GM04504 (cell line): ENCODE data around the gene ENTPD1.
A peak's percentile ranks its signal among the peaks of the same experiment; 100 is the strongest.
"Not testable (repeated sequence)": the region's sequence is repeated elsewhere in the genome, so short reads cannot be mapped to it uniquely, and the experiment has no call there.

Experiments used
- DNase-seq: peaks from one replicate; pipeline ENCODE4 v3.0.0-alpha.2; 2012; ENCODE audit warnings: low read depth

ENTPD1 gene

DNA sequence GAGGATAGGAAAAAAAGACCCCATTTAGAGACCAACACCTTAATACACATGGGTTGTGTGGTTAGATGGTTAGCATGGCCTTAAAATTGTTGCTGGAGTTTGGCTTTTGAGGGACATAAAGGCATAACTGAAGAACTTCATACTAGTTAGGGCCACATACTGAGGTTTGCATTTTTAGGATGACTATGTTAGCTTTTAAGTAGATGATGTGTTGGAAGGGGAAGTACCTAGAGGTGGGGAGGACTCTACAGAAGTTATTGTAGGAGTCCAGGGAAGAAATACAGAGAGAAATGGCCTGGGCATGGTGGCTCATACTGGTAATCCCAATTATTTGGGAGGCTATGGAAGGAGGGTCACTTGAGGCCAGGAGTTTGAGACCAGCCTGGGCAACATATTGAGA is 40.5 kb downstream of the ENTPD1 start:
- no peak for DNase-seq

- no peak for DNase-seq
Measured at GRCh38 chr10:95798096-95798855, 42.3 kb downstream of the ENTPD1 start.

GRCh38 chr10:95800286-95800685 is 44.3 kb downstream of the ENTPD1 start:
- DNase-seq = not testable (repeated sequence)

GRCh38 chr10:95806687-95807380 is 50.9 kb downstream of the ENTPD1 start:
- not testable (repeated sequence) for DNase-seq

- DNase-seq = not testable (repeated sequence)
Measured at GRCh38 chr10:95808705-95809308, 52.8 kb downstream of the ENTPD1 start.

GRCh38 chr10:95809370-95810197 is 53.6 kb downstream of the ENTPD1 start:
- DNase-seq = no peak

DNA sequence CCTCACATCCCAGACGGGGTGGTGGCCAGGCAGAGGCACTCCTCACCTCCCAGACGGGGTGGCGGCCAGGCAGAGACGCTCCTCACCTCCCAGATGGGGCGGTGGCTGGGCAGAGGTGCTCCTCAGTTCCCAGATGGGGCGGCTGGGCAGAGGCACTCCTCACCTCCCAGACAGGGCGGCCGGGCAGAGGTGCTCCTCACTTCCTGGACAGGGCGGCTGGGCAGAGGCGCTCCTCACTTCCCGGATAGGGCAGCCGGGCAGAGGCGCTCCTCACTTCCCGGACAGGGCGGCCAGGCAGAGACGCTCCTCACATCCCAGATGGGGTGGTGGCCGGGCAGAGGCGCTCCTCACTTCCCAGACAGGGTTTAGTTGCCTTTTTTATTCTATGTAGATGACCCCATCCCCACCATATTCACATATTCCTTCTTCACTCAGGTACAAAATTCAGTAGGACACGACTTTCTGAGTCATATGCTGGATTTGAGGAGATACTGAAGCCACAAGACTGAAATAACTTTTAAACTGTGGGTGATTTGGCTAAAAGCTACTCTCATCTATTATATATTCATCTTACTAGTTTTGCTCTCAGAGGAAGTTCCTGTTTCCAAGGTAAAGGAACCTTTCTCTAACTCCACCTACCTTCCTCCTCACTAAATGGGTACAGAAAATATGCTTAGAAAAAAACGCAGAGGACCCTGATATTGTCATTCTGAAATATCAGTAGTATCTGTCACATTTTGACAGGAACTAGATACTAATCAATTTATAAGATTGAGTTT is 54.4 kb downstream of the ENTPD1 start:
- no peak for DNase-seq

GRCh38 chr10:95813054-95813685 is 57.2 kb downstream of the ENTPD1 start:
- DNase-seq = no peak

DNA sequence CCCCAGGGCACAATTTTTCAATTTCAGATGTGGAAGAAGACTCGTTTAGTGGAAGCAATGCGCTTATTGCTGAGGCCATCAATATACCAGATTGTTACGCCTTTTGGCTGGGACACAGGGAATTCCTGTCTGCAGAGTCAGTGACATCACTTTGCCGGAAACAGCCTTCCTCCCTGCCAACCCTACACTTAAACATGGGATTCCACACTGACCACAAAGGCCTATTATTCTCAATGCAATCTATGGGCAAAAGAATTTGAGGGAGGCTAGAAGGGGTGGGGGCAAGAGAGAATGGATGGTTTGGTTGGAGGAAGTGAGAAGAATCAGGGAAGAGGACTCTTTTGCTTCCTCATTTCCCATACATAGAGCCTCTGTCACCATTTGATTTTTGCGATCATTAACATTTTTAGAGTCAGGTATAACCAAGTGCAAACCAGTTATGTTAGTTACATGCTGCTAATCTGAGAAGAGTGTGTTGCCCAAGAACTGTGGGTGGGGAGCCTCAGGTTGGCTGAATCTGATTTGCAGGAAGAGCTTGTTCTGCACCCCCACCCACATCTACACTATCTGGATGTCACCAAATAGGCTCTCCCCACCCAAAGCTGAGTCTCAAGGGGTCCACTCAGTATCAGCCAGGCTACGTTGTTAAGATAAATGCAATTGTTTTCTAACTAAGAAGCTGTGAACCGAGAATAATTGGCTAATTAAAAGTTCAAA is 58.2 kb downstream of the ENTPD1 start:
- peak; percentile 43 for DNase-seq

- no peak for DNase-seq
Measured at GRCh38 chr10:95815133-95815532, 59.2 kb downstream of the ENTPD1 start.

DNA sequence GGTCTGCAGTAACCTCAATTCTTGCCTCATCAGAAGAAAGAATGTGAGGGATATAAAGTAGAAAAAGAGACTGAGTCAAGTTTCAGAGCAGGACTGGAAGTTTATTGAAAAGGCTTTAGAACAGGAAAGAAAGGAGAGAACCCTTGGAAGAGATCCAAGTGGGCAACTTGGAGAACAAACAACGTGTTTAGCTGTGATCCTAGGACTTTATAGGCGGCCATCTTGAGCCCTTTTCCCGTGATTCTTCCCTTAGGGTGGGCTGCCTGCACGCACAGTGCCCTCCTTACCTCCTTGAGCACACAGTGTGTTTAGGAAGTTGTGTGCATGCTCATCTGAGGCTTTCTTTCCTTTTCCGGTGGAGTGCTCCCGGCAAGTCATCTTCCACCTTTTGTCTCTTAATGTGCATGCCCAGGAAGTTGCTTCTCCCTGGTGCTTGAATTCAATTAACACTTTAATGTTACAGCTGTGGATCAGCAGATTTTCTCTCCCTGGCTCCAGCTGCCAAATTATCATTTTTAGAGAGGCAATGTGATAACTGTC is 59.8 kb downstream of the ENTPD1 start:
- no peak for DNase-seq

GRCh38 chr10:95818010-95818409 is 62.0 kb downstream of the ENTPD1 start:
- DNase-seq = no peak

DNA sequence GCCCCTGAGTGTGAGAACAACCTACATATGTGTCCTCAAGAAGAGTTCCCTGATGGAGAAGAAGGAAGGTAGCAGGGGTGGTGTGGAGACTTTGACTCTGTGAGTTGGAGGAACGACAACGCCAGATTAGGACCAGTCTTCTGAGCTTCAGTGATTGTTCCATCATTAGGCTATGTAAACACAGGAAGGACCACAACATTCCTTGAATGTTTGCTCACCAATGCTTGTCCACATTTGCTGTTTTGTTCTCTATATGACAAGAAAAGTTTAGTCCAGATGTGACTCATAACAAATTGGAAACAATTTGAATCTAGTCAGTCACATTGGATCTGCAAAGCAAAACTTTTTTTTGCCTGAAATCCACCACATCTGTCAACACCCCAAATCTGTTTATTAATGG is 62.7 kb downstream of the ENTPD1 start:
- DNase-seq = peak; percentile 33

DNA sequence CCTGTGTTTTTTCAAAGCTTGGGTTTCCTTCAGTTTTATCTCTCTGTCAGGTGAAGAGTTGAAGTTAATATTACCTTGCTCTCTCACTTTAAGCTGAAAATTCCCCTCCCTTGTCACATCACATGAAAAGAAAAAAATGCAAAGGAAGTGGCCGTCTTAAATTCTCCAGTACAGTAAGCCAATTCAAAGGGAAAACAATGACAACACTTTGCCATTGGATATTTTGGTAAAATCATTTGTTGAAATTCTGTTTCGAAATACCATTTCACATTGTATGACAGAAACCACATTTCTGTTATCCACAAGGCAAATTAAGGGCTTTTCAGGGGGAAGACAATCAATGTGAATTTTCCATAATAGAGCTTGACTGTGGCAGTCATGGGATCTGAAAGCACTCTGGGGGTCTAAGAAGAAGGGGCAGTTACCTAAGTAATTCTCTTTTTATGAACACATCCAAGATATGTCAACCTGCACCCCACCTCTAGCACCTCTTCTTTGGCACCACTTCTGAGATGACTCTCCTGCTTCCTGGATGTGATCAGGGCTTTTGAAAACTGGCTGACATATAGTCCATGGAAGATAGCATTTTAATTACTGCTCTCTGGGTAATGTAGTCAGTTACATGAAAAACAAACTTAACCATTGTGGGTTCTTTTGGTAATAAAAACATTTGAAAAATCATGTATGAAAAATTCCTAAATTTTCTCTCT is 63.8 kb downstream of the ENTPD1 start:
- no peak for DNase-seq

- DNase-seq = no peak
Measured at GRCh38 chr10:95820363-95820762, 64.4 kb downstream of the ENTPD1 start.

DNA sequence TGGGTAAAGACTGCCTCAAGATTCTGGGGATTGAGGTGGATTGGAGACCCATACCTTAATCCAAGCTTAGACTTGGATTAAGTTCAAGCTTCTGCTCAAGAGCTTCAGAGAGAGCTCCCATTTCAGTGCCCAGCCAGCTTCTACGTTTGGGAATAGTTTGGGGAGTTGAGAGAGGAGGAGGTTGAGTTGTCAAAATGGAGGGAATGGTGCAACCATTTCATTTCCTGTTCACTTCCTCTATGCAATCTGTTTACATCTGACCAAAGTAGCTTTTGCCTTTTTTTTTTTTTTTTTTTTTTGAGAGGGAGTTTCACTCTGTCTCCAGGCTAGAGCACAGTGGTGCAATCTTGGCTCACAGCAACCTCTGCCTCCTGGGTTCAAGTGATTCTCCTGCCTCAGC is 65.8 kb downstream of the ENTPD1 start:
- no peak for DNase-seq

DNA sequence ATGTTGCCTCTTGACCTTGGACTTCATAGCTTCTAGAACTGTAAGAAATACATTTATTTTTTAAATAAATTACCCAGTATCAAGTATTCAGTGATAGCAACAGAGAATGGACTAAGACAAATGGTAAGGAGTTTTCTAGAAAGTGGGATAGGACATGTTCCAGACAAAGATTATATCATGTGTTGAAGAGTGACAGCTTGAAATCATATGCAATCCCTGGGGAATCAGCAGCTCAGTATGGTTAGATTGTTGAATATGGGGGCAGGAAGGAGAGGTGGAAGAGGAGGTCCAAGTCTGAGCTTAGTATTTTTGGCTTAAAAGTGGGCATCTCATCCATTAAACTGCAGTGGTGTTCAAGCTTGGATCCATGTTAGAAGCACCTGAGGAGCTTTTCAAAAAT is 74.1 kb downstream of the ENTPD1 start:
- DNase-seq = no peak

- no peak for DNase-seq
Measured at GRCh38 chr10:95831076-95831475, 75.1 kb downstream of the ENTPD1 start.

- DNase-seq = no peak
Measured at GRCh38 chr10:95831515-95831914, 75.6 kb downstream of the ENTPD1 start.
